Activated B cell treated with CpG ODN at 0.5 μM for 24 hours (primary cell): Measurements from ENCODE around the gene GRM7. TPM values are rescaled to one million over a fixed set of nuclear protein-coding genes. Genes with fewer than 3 reads are reported as not detected.

ENCODE experiments used
- ATAC-seq: fragments of 200-7000 bp; cut with Tn5 transposase; one replicate; pipeline ENCODE4 v1.10.0; 2021; ENCODE audit warnings: low read depth, mild to moderate bottlenecking, moderate library complexity
- CTCF ChIA-PET: fragments of 350-600 bp; sonication (Branson Sonifier 250); formaldehyde crosslinking; loops from one replicate; lab custom pipeline; 2021; ENCODE audit warnings: antibody characterized with exemption; lab: Charles Lee
- POLR2A ChIA-PET: fragments of 350-600 bp; sonication (Branson Sonifier 250); formaldehyde crosslinking; loops from one replicate; lab custom pipeline; 2021; ENCODE audit warnings: antibody characterized with exemption; lab: Charles Lee
- DNase-seq: peaks from one replicate; pipeline ENCODE4 v3.0.0; 2022
- H3K27ac Mint-ChIP-seq: one replicate; pipeline ENCODE4 v1.8.0; 2020; ENCODE audit warnings: mixed read lengths
- H3K27me3 Mint-ChIP-seq: one replicate; pipeline ENCODE4 v1.8.0; 2021; ENCODE audit warnings: mixed read lengths
- H3K36me3 Mint-ChIP-seq: one replicate; pipeline ENCODE4 v1.8.0; 2021; ENCODE audit warnings: low read depth, mixed read lengths
- H3K4me1 Mint-ChIP-seq: one replicate; pipeline ENCODE4 v1.8.0; 2021; ENCODE audit warnings: mixed read lengths
- H3K4me3 Mint-ChIP-seq: one replicate; pipeline ENCODE4 v1.8.0; 2020; ENCODE audit warnings: mild to moderate bottlenecking, mixed read lengths
- H3K9me3 Mint-ChIP-seq: one replicate; pipeline ENCODE4 v1.8.0; 2020; ENCODE audit warnings: mixed read lengths
- intact Hi-C: fragments of 100-400 bp; cut with micrococcal nuclease; formaldehyde crosslinking; loops from one replicate; pipeline ENCODE4 v1.15.1; 2024
- total RNA-seq: library from RNA; stranded (reverse); gene quantifications from 2 replicates; pipeline ENCODE4 v1.2.3, GENCODE V29; 2022
- TF ChIP-seq, protein P1 (sequence below): fragments of 200-600 bp; IDR thresholded peaks from one replicate; pipeline ENCODE4 v1.8.0; 2022; ENCODE audit warnings: antibody characterized with exemption, mild to moderate bottlenecking

GRM7 gene
- total RNA-seq, 1 donor from 2014 or later, result not detected

DNA sequence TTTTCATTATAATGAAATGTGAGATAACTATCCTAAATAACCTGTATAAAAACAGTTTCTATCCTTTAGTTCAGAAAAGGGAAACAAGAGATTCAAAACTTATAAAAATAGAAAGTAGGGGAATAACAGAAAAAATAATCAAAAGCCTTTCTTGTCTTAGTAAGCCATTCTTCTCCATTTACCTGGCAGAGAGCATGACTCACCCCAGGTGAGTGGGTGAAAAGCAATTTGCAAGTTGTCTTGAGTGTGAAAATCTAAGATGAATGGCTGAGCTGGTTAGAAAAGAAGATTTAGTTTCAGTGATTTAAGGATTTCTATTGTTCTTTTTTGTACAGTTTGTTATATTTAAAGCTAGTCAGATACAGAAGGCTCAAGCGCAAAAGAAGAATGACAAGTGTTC, 702.0 kb downstream of the GRM7 start:
- Mint-ChIP-seq H3K4me3 (no peak overlapping the region), H3K27me3 (no peaks in the 10 kb centered on the region), H3K4me1 (no peaks in the 10 kb centered on the region), H3K27ac (no peak overlapping the region), H3K36me3 (no peaks in the 10 kb centered on the region), H3K9me3 (peaks cover 7% of the 10 kb centered on the region)
- intact Hi-C loops, result no loop called here
- ChIA-PET CTCF (no interaction called here), POLR2A (no interaction called here)
- no peak for ATAC-seq
- DNase-seq, result no peak
- TF ChIP-seq, protein P1, sequence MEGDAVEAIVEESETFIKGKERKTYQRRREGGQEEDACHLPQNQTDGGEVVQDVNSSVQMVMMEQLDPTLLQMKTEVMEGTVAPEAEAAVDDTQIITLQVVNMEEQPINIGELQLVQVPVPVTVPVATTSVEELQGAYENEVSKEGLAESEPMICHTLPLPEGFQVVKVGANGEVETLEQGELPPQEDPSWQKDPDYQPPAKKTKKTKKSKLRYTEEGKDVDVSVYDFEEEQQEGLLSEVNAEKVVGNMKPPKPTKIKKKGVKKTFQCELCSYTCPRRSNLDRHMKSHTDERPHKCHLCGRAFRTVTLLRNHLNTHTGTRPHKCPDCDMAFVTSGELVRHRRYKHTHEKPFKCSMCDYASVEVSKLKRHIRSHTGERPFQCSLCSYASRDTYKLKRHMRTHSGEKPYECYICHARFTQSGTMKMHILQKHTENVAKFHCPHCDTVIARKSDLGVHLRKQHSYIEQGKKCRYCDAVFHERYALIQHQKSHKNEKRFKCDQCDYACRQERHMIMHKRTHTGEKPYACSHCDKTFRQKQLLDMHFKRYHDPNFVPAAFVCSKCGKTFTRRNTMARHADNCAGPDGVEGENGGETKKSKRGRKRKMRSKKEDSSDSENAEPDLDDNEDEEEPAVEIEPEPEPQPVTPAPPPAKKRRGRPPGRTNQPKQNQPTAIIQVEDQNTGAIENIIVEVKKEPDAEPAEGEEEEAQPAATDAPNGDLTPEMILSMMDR, result no peak

DNA sequence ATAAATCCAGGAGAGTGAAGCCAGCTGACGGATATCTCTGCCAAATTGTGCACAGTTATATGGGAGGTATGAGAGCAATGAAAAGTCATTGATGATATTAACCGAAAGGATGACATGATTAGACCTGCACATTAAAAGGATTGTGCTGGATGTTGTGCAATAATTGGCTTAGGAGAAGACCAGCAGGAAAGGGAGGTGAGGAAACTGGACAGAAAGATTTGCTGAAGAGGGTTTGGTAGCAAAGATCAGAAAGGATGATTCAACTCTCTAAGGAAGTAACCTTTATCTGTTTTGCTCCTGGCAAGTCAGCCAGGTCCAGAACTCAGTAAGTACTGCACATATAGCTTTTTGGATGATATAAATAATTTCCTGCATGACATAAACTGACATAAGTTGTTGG, 704.7 kb downstream of the GRM7 start:
- ChIA-PET CTCF (no interaction called here), POLR2A (no interaction called here)
- peaks cover 12% of the 10 kb centered on the region for H3K9me3 Mint-ChIP-seq
- H3K4me1 Mint-ChIP-seq, result no peaks in the 10 kb centered on the region
- intact Hi-C loops, result no loop called here
- no peaks in the 10 kb centered on the region for H3K27me3 Mint-ChIP-seq
- DNase-seq (no peak), ATAC-seq (no peak)
- H3K36me3 Mint-ChIP-seq, result no peaks in the 10 kb centered on the region
- no peak overlapping the region for H3K27ac Mint-ChIP-seq
- TF ChIP-seq, protein P1, result no peak
- no peak overlapping the region for H3K4me3 Mint-ChIP-seq

DNA sequence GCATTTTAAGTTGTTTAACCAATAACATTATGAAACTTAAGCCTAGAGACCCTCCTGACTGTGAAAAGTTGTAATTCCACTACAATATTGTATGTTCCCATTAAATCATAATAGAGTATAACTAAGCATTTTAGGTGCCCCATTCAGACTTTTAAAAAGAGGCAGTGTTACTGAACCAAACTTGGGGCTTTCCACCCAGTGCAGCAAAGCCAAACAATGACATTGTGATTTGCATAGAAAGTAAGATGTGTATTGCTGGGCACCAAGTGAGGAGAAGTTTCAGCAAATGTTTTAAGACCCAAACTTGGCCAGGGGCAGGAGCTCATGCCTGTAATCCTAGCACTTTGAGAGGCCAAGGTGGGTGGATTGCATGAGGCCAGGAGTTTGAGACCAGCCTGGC, 706.2 kb downstream of the GRM7 start:
- POLR2A ChIA-PET, result no interaction called here
- Mint-ChIP-seq H3K4me3 (no peak overlapping the region), H3K4me1 (no peaks in the 10 kb centered on the region), H3K27me3 (no peaks in the 10 kb centered on the region), H3K27ac (no peak overlapping the region), H3K9me3 (peaks cover 15% of the 10 kb centered on the region), H3K36me3 (no peaks in the 10 kb centered on the region)
- CTCF ChIA-PET, result no interaction called here
- no peak for DNase-seq
- ATAC-seq, result no peak
- TF ChIP-seq, protein P1, result no peak
- intact Hi-C loops, result no loop called here

DNA sequence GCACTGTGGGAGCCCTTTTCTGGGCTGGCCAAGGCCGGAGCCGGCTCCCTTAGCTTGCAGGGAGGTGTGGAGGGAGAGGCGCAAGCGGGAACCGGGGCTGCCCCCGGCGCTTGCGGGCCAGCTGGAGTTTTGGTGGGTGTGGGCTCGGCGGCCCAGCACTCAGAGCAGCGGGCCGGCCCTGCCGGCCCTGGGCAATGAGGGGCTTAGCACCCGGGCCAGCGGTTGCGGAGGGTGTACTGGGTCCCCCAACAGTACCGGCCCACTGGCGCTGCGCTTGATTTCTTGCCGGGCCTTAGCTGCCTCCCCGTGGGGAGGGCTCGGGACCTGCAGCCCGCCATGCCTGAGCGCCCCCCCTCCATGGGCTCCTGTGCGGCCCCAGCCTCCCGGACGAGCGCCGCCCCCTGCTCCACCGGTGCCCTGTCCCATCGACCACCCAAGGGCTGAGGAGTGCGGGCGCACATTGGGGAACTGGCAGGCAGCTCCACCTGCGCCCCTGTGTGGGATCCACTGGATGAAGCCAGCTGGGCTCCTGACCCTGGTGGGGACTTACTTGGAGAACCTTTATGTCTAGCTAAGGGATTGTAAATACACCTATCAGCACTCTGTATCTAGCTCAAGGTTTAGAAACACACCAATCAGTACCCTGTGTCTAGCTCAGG, 707.7 kb downstream of the GRM7 start:
- H3K27me3 Mint-ChIP-seq, result no peaks in the 10 kb centered on the region
- H3K9me3 Mint-ChIP-seq, result peaks cover 15% of the 10 kb centered on the region
- no peak for ATAC-seq
- TF ChIP-seq, protein P1, result no peak
- H3K4me1 Mint-ChIP-seq, result no peaks in the 10 kb centered on the region
- H3K4me3 Mint-ChIP-seq, result no peak overlapping the region
- no peak overlapping the region for H3K27ac Mint-ChIP-seq
- CTCF ChIA-PET, result no interaction called here
- DNase-seq, result no peak
- no peaks in the 10 kb centered on the region for H3K36me3 Mint-ChIP-seq
- POLR2A ChIA-PET, result no interaction called here
- intact Hi-C loops, result no loop called here

DNA sequence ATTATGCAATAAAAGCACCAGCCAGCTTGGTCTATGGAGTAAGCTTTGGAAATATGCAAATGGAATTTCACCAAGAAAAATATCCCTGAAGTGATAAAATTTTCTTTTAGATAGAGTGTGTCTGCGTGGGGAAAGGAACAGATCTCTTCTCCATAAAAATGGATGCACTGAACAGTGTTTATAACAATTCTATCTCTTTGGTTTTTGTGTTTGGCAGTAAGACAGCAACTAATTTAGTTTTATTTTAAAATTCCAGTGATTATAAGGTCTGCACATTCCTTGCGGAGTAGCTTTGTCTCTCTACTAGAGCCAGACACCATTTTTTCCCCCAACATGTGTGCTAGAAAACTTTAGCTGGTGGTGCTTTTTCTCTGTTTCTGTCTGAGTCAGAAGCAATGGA, 712.4 kb downstream of the GRM7 start:
- ATAC-seq (no peak), DNase-seq (no peak)
- Mint-ChIP-seq H3K27ac (no peak overlapping the region), H3K27me3 (no peaks in the 10 kb centered on the region), H3K9me3 (peaks cover 13% of the 10 kb centered on the region), H3K4me1 (no peaks in the 10 kb centered on the region), H3K4me3 (no peak overlapping the region), H3K36me3 (no peaks in the 10 kb centered on the region)
- intact Hi-C loops, result no loop called here
- CTCF ChIA-PET, result no interaction called here
- TF ChIP-seq, protein P1, result no peak
- POLR2A ChIA-PET, result no interaction called here
